ENCODE results near the gene PARP15. TPM values are rescaled to one million over a fixed set of nuclear protein-coding genes. Genes with fewer than 3 reads are reported as not detected.
"Not testable (repeated sequence)": the region's sequence is repeated elsewhere in the genome, so short reads cannot be mapped to it uniquely, and the experiment has no call there.

Gene PARP15
- total and polyA plus RNA-seq, 9 donors = 0.24 to 2.0 (median 0.46) TPM

DNA sequence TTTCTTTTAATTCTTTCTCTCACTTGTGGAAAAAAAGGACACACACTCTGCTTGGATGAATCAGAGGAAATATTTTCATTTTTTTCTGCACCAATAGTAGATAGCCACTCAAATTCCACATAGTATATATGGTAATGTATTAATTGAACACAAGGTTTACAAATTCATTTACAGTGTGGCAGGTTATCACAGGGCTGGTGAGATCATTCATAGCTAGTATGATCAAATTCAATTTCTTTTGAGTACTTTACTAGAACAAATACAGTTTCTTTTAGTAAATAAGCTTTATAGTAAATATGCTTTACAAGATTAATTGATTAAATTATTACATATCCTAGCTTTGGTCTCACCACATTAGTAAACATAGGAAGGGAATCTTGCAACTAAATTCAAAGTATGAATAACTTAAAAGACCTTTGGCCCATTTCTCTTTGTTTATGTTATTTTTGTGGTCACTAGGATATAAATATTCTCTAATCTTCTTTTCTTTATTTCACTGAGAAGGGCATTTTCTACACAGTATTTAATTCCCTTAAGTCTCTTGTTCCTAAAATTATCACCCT is 63.1 kb downstream of the PARP15 start:
- intact Hi-C loops (cut with DNase I) = no loop called here
- H3K4me3 ChIP-seq = no peak overlapping the region
- TF ChIP-seq POLR2A (IDR thresholded peaks at IDR 0.05) (no peak), CTCF (IDR thresholded peaks at IDR 0.05) (no peak), EP300 (IDR thresholded peaks at IDR 0.05) (no peak)

GRCh38 chr3:122642935-122643334 is 65.5 kb downstream of the PARP15 start:
- no peak for TF ChIP-seq POLR2A (IDR thresholded peaks at IDR 0.05)
- TF ChIP-seq EP300 (IDR thresholded peaks at IDR 0.05) = no peak
- no peak for TF ChIP-seq CTCF (IDR thresholded peaks at IDR 0.05)
- H3K4me1 ChIP-seq (ENCODE audit: insufficient read depth) = peaks cover 1% of the 10 kb centered on the region
- H3K36me3 ChIP-seq = no peaks in the 10 kb centered on the region
- H3K9me3 ChIP-seq = no peaks in the 10 kb centered on the region
- WGBS, 3 donors = 77 to 84% (median 83%) methylated on average over 2 of the region's 2 CpGs
- no peak overlapping the region for H3K4me3 ChIP-seq
- H3K27ac ChIP-seq = no peak overlapping the region
- no peak for DNase-seq
- H3K27me3 ChIP-seq = no peaks in the 10 kb centered on the region
- intact Hi-C loops (cut with DNase I) = no loop called here

More for the DNA sequence above, 63.1 kb downstream of the PARP15 start:
- no peak for DNase-seq
- H3K27ac ChIP-seq = no peak overlapping the region
- H3K9me3 ChIP-seq = no peaks in the 10 kb centered on the region
- H3K4me1 ChIP-seq (ENCODE audit: insufficient read depth) = peaks cover 1% of the 10 kb centered on the region
- no peaks in the 10 kb centered on the region for H3K36me3 ChIP-seq
- no peaks in the 10 kb centered on the region for H3K27me3 ChIP-seq

- no peaks in the 10 kb centered on the region for H3K27me3 ChIP-seq
- 47 to 67% (median 59%) methylated on average over 5 of the region's 5 CpGs for whole genome bisulfite sequencing, 3 donors
- H3K9me3 ChIP-seq = no peaks in the 10 kb centered on the region
- no peak overlapping the region for H3K4me3 ChIP-seq
- no peaks in the 10 kb centered on the region for H3K36me3 ChIP-seq
- no peak for TF ChIP-seq EP300 (IDR thresholded peaks at IDR 0.05)
- TF ChIP-seq CTCF (IDR thresholded peaks at IDR 0.05) = no peak
- H3K4me1 ChIP-seq (ENCODE audit: insufficient read depth) = no peaks in the 10 kb centered on the region
- no peak for DNase-seq
- intact Hi-C loops (cut with DNase I) = no loop called here
- H3K27ac ChIP-seq = no peak overlapping the region
Observed at GRCh38 chr3:122646146-122646988, 68.9 kb downstream of the PARP15 start.

GRCh38 chr3:122651233-122651907 is 73.9 kb downstream of the PARP15 start:
- H3K27me3 ChIP-seq; H3K4me1 ChIP-seq (ENCODE audit: insufficient read depth); H3K27ac ChIP-seq; intact Hi-C loops (cut with DNase I); H3K9me3 ChIP-seq; DNase-seq; H3K36me3 ChIP-seq; H3K4me3 ChIP-seq: not testable (repeated sequence)
- 73 to 74% (median 73%) methylated on average over 9 to 11 of the region's 11 CpGs for WGBS, 3 donors

DNA sequence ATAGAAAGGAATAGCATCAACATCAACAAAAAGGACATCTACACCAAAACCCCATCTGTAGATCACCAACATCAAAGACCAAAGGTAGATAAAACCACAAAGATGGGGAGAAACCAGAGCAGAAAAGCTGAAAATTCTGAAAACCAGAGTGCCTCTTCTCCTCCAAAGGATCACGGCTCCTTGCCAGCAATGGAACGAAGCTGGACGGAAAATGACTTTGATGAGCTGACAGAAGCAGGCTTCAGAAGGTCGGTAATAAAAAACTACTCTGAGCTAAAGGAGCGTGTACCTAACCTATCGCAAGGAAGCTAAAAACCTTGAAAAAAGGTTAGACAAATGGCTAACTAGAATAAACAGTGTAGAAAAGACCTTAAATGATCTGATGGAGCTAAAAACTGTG is 74.5 kb downstream of the PARP15 start:
- H3K4me1 ChIP-seq (ENCODE audit: insufficient read depth); H3K27ac ChIP-seq; H3K4me3 ChIP-seq; intact Hi-C loops (cut with DNase I); H3K9me3 ChIP-seq; DNase-seq; H3K27me3 ChIP-seq; H3K36me3 ChIP-seq: not testable (repeated sequence)
- 89 to 90% (median 89%) methylated on average over 6 of the region's 6 CpGs for WGBS, 3 donors

DNA sequence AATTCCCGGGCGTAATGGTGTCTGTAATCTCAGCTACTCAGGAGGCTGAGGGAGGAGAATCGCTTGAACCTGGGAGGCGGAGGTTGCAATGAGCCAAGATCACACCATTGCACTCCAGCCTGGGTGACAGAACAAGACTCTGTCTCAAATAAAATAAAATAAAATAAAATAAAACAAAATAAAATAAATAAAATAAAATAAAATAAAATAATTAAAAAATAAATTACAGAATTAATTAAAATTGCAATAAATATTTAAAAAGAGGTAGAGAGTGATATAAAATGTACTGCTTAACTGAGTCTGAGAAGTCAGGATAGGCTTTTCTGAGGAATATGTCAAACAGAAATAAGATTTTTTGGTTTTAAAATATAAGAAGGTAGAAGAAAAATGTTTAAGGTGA is 80.9 kb downstream of the PARP15 start:
- WGBS, 3 donors = 77 to 86% (median 85%) methylated on average over 4 of the region's 4 CpGs
- H3K4me3 ChIP-seq; H3K4me1 ChIP-seq (ENCODE audit: insufficient read depth); H3K9me3 ChIP-seq; intact Hi-C loops (cut with DNase I); H3K36me3 ChIP-seq; DNase-seq; H3K27me3 ChIP-seq; H3K27ac ChIP-seq: not testable (repeated sequence)

All from ovary (tissue), 9 donors.